Stimulated activated CD4-positive, alpha-beta T cell treated with anti-CD3 and anti-CD28 coated beads, Interleukin-4, amount 100 ng/mL, for 1 hour (primary cell): ENCODE results near the gene DPAGT1.
"Not testable (repeated sequence)": the region's sequence is repeated elsewhere in the genome, so short reads cannot be mapped to it uniquely, and the experiment has no call there.

Source experiments
- DNase-seq: peaks from one replicate; pipeline ENCODE4 v3.0.0-alpha.2; 2020

Gene DPAGT1

DNA sequence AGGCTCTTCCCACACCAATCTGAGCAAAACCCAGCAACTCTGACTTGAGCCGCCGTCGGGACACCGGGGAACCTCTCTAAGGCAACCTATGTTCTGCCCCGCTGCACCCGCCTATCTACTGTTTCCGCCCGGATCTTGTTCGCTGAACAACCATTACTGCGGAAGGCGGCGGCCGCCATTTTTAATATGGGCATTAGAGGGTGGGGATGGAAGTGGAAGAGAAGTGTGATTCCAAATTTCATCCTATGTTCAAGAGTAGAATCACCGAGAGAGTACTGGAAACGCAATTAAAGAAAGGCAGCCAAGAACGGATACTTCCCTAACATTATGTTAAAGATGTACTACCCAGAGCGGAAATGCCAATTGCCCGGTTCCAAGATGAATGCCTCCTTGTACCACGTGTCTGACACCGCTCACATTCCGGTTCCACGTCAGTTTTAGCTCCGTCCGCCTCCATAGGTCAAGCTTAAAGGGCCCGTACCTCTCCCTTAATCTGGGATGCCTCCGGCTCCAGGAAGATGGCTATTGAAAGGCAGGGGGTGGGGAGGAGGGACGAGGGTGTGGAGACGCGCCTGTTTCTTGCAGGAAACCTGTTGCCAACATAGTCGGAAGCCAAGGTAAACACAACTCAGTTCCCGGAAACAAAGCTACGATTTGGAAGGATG is at the start of gene DPAGT1:
TSS of gene DPAGT1 (minus strand) at position 95 of the 665 bp plus-strand sequence. CDS start 198 bp downstream, outside the sequence.
- DNase-seq, result peak; percentile 81

DNA sequence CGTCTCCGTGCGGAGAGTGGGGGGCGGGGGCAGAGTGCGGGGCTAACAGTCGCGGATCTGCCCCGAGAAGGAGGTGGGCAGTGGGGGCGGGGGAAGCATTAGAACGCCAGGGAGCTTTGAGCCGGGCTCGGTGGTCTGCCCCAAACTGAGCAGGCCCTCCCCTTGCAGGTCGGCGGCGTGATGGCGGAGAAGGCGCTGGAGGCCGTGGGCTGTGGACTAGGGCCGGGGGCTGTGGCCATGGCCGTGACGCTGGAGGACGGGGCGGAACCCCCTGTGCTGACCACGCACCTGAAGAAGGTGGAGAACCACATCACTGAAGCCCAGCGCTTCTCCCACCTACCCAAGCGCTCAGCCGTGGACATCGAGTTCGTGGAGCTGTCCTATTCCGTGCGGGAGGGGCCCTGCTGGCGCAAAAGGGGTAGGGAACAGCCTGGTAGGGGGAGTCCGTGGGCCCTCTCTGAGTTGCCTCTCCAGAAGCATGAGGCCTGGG is 48.2 kb upstream of the DPAGT1 start:
- DNase-seq, result no peak

DNA sequence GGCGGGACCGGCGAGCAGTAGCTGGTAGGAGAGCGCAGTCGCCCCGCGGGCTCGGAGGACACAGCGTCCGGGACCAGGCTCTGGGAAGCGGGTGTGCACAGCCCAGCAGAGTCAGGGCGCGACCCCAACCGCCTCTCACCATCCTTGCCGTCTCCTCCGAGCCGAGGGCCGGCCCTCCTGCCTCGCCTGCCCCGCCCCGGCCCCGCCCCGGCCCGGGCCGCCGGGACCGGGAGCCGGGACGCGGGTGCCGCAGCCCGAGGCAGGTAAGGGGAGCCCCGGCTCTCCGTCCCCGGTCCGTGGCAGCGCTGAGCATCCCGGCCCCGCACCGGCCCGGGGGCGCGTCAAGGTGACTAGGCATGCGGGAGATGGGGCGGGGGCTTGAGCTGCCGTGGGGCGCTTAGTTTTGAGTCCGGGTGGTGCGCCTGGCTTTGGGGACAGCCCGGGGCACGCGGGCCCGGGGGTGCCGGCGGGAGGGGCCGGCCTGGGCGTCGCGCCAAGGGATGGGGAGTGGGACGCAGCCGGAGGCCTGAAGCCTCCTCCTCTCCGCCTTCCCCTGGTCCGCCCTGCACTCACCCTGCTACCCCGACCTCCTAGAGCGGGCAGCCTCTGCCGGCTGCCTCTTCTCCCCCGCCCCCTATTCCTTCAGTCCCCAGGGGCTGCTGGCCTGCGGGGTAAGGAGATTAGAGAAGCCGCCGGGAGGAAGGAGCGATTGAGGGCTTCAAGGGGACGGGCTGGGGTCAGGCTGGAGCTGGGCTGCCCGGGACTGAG is 47.5 kb upstream of the DPAGT1 start, which contains the start of gene ABCG4:
TSS of gene ABCG4 (plus strand) at position 35 of the 768 bp plus-strand sequence. CDS start 914 bp downstream, outside the sequence.
- peak; percentile 31 for DNase-seq

DNA sequence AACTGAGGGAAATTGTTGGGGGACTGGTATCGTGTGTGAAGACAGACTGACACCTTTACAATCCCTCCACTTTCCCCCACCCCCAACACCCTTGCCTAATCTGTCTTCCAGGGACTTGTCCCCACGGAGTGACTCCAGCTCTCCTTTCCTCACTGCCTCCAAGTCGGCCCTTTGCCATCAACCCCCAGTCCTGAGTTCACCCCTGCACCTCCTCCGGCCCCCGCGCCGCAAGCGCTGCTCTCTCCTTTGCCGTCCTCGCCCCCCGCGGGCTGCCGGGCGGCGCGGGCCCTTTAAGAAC is 47.0 kb upstream of the DPAGT1 start:
- no peak for DNase-seq

DNA sequence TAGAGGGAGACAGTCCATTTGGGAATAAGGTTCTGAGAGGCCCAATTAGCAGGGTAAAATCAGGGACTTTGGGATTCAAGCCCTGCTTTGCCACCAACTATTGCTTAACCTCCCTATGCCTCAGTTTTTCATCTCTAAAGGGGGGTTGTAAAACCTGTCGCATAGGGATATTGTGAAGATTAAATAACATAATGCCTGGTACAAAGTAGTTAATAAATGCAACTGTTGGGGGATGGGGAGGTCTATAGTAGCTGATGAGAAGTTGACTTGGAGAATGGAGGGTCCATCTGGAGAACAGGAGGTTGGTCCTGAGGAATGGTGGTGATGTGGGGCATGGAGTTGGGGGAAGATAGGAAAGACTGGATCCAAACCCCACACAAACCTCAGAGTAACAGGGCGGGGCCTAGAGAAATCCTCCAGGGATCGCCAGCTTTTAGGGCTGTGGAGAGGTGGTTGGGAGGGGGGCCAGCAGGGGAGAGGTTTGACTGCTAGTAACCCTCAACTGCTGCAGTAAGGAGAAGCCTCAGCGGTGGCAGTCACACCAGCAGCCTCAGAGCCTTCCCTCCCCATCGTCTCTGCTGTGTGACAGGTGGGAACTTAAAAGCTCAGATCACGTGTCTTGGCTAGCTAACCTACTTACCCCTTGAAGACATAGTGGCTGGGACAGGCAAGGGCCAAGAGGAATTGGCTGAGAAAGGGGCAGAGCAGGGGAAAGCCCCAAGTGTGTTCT is 46.1 kb upstream of the DPAGT1 start:
- no peak for DNase-seq

DNA sequence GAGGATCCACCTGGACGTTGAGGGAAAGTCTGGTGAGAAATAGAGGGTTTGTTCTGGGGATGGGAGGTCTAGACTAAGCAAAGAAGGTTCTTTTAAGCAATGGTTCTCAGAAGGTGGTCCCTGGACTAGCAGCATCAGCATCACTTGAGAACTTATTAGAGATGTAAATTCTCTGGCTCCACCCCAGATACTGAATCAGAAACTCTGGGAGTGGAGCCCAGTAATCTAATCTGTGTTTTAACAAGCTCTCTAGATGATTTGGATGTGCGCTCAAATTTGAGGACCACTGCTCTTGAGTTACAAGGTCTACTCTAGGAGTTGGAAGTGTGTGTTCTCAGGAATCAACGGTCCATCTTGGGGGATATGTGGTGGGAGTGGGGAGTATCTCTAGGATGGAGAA is 43.9 kb upstream of the DPAGT1 start:
- DNase-seq, result no peak

DNA sequence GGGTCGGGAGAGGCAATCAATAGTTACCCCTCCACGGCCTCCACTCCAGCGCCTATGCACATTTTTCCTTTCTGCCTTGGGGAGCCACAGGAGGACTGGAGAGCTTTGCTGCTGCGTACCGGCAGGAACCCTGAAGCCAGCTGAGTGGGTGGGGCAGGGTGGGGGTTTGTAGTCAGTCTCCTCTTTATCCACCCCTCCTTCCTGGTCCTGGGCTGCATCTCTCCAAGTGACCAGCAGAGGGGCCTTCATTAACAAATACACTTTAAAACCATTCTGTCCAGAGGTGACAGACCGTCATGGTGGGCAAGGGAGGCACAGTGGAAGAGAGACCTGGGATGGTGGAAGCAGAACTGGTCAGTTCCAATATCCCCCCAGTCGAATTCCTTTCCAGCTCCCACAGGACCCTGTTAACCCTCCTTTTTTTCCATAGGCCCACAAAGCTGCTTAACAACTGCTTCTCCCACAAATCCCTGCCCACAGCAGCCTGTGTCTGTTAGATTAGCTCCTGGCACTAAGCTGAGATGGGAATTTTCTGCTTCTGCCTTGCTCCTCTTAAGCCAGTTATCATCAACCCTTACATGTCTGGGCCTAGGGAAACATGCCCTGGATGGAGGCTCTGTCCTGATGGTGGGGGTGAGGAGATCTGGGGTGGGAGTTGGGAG is 43.3 kb upstream of the DPAGT1 start:
- DNase-seq, result peak; percentile 18

DNA sequence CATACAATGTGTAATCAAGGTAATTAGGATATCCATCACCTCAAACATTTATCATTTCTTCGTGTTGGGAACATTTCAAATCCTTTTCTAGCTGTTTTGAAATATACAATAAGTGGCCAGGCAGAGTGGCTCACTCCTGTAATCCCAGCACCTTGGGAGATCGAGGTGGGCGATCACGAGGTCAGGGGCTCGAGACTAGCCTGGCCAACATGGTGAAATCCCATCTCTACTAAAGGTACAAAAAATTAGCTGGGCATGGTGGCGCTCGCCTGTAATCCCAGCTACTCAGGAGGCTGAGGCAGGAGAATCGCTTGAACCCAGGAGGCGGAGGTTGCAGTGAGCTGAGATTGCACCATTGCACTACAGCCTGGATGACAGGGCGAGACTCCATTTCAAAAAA is 37.6 kb upstream of the DPAGT1 start:
- not testable (repeated sequence) for DNase-seq

DNA sequence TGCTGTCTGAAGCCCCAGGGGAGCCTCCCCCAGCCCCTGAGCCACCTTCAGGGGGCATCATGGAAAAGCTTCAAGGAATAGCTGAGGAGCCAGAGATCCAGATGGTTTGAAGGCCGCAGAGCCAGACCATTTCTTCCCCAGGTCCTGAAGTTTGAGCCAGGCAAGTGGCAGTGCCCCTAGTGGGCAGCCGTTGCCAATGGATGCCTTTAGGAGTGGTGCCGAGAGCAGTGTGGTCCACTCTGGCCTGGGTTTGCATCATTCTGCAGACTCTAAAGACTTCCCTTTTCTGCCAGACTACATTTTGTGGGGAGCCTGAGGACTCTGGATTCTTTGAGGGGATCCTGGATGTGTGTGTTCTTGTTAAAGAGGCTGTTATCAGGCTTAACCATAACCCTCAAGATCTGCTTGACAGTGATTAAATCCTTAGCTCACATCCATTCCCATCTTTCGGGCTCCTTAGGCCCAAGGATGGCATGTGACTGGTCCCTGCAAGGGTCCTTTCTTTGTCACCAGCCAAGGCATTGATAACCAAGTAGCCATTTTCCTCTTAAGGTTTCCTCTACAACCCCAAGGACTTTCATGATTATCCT is 32.8 kb upstream of the DPAGT1 start:
- DNase-seq, result no peak

DNA sequence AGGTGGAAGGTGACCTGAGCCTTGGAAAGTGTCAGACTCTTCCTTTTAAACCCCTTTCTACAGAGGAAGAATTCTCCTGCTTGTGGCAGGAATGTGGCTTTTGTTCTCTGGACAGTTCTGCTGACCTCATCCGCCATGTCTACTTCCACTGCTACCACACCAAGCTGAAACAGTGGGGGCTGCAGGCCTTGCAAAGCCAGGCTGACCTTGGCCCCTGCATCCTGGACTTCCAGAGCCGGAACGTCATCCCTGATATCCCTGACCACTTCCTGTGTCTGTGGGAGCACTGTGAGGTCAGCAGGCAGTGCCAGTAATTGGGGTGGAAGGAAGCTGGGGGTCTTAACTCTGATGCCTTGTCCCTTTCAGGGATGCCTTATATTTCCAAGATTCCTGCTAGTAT is 29.0 kb upstream of the DPAGT1 start:
- DNase-seq, result no peak

DNA sequence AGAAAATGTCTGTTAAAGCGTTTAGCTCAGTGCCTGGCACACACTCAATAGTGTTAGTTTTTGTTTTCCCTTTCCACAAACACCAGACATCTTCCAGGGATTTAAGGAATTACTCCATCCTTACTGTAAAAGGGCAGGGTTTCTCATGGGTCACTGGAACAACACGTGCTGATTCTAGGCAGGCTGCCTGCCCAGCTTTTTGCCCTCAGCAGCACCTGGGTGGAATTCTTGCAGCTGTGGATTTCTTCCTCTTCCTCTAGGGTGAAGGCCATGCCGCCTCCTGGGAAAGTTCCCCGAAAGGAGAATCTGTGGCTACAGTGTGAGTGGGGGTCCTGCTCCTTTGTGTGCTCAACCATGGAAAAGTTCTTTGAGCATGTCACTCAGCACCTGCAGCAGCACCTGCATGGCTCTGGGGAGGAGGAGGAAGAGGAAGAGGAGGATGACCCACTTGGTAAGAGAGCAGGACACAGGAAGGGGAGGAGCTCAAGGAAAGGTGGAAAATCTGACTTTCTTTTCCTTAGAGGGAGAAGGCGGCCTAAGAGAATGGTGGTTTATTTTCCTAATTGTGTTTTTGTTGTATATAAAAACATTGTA is 25.1 kb upstream of the DPAGT1 start:
- DNase-seq, result no peak

DNA sequence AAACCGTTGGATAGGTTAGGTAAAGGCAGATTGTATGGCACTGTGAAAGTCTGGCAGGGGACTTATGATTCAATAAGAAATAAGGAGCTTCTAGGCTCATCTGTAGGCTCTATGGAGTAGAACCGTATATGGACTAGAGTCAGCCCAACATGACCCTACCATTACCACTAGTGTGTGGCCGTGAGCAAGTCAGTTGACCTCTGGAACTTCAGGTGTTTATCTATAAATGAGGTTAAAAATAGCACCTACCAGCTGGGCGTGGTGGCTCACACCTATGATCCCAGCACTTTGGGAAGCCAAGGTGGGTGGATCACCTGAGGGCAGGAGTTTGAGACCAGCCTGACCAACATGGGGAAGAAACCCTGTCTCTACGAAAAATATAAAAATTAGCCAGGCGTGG is 24.2 kb upstream of the DPAGT1 start:
- DNase-seq, result no peak

DNA sequence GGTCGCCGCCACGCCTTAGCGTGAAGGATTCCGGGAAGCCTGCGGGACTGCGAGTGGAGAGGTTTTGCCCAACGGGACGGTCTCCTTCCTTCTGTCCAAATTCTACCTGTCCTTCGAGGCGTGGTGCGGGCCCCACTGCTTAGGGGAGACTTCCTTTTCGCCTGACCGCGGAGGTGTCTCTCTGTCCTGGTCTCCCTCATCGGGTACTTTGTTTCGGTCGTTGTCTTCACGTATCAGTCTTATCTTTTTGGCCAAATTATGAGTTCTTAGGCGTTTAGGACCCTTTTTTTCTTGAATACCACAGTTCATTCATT is 20.1 kb upstream of the DPAGT1 start:
- DNase-seq, result no peak

DNA sequence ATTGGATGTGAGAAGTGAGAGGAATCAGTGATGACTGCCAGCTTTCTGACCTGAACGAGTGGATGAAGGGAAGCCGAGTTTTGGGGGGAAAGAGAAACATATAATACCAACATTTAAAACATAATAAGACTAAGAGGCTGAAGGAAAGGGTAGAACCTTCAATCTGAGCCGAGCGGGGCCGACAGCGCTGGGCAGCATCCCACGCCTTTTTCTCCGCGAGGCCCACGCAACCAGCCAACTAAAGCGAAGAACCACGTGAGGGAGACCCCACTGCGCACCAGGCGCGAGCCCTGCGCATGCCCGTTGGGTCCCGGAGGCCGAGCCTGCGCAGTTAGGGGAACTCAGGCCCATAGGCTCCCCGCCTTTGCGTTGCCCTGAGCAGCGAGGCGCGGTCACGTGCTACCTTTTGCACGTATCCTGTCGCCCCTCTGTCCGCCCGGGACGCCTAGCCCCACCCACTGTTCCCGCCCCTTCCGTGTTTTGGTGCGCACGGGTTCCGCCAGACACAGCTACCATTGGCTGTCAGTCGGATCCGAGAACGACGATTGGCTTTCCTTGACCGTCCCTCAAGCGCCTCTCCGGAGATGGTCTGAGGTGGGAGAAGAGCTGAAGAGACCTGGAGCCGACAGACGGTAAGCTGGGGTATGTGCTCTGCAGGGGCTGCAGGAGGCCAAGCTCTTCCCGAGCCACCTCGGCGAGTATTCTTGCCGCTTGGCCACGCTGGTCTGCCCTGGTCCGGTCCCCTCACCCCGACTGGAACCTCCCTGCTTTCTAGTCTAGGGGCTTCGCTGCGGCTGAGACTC is 19.6 kb upstream of the DPAGT1 start, which contains the start of gene HINFP:
TSS of gene HINFP (plus strand) at position 573 of the 803 bp plus-strand sequence. CDS start 5,365 bp downstream, outside the sequence.
- DNase-seq, result peak; percentile 100

DNA sequence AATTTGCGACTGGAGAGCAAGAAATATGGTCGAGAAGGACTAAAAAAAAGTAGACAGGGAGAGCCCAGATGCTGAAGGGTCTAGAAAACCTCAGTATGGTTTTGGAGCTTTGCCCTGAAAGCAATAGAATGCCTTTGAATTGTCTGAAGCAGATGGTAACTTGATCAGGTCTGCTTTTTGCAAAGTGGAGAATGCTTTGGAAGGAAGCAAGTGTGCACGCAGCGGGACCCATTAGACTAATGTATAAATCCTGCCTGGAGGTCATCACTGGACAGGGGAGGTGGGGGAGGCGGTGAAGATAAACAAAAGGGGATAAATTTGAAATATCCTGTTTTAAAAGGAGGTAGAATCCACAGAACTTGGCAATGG is 19.0 kb upstream of the DPAGT1 start:
- no peak for DNase-seq

DNA sequence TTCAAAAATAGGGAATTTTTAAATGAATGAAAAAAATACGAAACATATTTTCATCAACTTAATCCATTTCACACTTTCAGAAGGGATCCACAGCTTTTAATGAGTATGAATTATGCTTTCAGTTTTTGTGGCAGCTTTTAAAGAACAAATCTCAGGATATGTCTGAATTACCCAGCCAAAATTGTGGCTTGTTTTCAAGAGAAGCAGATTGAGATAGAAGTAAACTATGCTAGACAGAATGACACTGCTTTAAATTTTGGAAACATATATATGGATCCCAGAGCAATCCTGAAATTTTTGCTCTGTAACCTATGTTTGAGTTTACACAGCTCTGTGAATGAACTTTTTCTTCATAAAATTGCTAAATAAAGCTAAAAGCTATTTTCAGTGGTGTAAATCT is 17.3 kb upstream of the DPAGT1 start:
- DNase-seq, result no peak

DNA sequence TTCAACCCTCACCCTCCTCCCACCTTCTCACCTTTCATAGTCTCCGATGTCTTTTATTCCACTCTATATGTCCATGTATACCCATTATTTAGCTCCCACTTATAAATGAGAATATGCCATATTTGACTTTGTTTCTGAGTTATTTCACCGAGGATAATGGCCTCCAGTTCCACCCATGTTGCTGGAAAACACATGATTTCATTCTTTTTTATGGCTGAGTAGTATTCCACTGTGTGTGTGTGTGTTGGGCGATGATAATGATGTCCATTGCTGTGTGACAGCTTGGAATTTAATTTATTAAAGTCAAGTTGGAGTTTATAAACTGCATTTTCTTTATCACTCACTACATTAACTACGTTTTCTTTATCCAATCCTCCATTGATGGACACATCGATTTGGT is 16.6 kb upstream of the DPAGT1 start:
- DNase-seq, result no peak

DNA sequence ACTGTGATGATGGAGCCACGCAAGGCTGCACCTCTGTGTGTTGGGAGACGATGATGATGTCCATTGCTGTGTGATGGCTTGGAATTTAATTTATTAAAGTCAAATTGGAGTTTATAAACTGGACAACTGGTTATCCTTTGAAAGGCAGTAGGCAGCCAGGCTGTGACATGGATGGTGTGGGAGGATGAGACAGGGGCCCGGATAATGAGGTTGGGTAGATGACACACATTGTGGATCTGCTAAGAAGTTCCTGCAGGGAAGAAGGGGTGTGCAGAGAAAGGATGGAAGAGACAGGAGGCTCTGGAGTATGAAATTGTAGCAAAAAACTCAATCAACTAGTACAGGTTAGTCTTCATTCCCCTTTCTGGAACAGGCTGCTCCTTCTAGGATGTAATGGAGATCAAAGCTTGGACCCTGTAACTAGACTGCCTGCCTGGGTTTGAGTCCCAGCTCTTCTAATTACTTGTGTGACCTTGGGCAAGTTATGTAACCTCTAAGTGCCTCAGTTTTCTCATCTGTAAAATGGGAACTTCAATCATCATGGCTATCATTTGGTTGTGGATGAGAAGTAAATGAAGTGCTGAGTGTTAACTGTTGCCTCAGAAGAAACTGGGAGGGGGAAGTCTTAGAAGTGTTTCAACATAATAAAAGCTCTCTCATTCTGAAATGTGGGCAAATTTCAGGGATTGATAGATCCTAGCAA is 15.5 kb upstream of the DPAGT1 start:
- no peak for DNase-seq

DNA sequence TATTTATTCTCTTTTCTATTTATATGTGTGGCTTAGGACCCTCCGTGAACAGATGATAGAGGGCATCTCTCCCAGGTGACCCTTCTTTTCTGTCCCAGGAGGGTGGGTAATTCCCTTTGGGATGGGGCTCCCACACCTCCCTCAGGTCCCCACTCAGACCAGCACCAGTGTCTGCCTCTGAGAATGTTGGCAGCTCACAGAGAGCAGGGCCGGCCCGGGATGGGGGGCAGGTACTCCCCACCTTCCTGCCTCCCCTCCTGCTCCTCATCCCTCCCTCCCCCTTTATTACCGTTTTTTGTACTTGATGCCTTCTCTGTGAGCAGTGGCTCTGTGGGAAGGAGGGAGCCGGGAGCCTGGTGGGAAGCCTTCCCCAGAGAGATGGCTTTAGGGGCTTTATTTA is 14.9 kb upstream of the DPAGT1 start:
- no peak for DNase-seq

DNA sequence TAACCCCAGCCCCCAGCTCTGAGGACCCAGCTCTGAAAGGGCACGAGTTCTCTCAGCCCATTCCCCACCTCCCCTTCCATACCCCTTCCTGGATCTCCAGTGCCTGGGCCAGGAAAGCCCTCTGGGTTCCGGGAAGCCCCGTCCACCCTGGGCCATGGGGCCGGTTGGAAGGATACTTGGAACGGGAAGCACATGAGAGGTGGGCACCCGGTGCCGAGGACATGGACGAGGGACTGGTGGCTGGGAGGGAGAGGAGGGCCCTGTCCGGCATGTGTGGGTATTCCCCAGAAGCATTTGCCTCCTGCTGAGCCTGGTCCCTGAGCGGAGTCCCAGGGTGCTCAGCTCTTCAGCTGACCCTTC is 14.6 kb upstream of the DPAGT1 start:
- DNase-seq, result no peak
